HEK293T (cell line): ENCODE measurements around the gene ARHGAP9.
"Not testable (repeated sequence)": the region's sequence is repeated elsewhere in the genome, so short reads cannot be mapped to it uniquely, and the experiment has no call there.

Source experiments
- CTCF ChIA-PET: fragments of 350-600 bp; formaldehyde crosslinking; extraction: SDS; loops from one replicate; lab custom pipeline; 2021; ENCODE audit warnings: antibody characterized with exemption, inconsistent platforms; lab: Yijun Ruan, JAX
- POLR2A ChIA-PET: fragments of 350-600 bp; formaldehyde crosslinking; extraction: SDS; loops from one replicate; lab custom pipeline; 2020; ENCODE audit warnings: antibody characterized with exemption, inconsistent platforms; lab: Yijun Ruan, JAX
- DNase-seq: peaks from one replicate; pipeline ENCODE4 v3.0.0; 2012; ENCODE audit warnings: mixed read lengths; ENCODE audit errors: extremely low spot score
- ARNT ChIP-seq: fragments of 450-650 bp; IDR thresholded peaks from 2 replicates; pipeline ENCODE4 v1.6.1; 2017; ENCODE audit warnings: mild to moderate bottlenecking
- BHLHE40 ChIP-seq: fragments of 450-650 bp; IDR thresholded peaks from 2 replicates; pipeline ENCODE4 v1.6.1; 2016; ENCODE audit warnings: mild to moderate bottlenecking, moderate library complexity, borderline replicate concordance
- CTBP1 ChIP-seq: fragments of 450-650 bp; IDR thresholded peaks from 2 replicates; pipeline ENCODE4 v1.6.1; 2016; ENCODE audit warnings: borderline replicate concordance
- ELF4 ChIP-seq: fragments of 450-650 bp; IDR thresholded peaks from 2 replicates; pipeline ENCODE4 v1.6.1; 2017; ENCODE audit warnings: antibody characterized with exemption
- FOXA1 ChIP-seq: fragments of 450-650 bp; IDR thresholded peaks from 2 replicates; pipeline ENCODE4 v1.6.1; 2016; ENCODE audit warnings: mild to moderate bottlenecking
- FOXK2 ChIP-seq: fragments of 450-650 bp; IDR thresholded peaks from 2 replicates; pipeline ENCODE4 v1.6.1; 2016; ENCODE audit warnings: mild to moderate bottlenecking
- FOXM1 ChIP-seq: fragments of 450-650 bp; IDR thresholded peaks from 2 replicates; pipeline ENCODE4 v1.6.1; 2017; ENCODE audit warnings: mild to moderate bottlenecking, borderline replicate concordance
- HDGF ChIP-seq: fragments of 450-650 bp; IDR thresholded peaks from 2 replicates; pipeline ENCODE4 v1.6.1; 2017; ENCODE audit warnings: antibody characterized with exemption, borderline replicate concordance
- L3MBTL2 ChIP-seq: fragments of 450-650 bp; conservative IDR thresholded peaks from 2 replicates; pipeline ENCODE4 v1.6.1; 2016; ENCODE audit warnings: mild to moderate bottlenecking
- LEF1 ChIP-seq: fragments of 450-650 bp; IDR thresholded peaks from 2 replicates; pipeline ENCODE4 v1.6.1; 2017; ENCODE audit warnings: mild to moderate bottlenecking, borderline replicate concordance
- NFRKB ChIP-seq: fragments of 450-650 bp; IDR thresholded peaks from 2 replicates; pipeline ENCODE4 v1.6.1; 2016; ENCODE audit warnings: mild to moderate bottlenecking, moderate library complexity
- PKNOX1 ChIP-seq: fragments of 450-650 bp; IDR thresholded peaks from 2 replicates; pipeline ENCODE4 v1.6.1; 2016
- SP1 ChIP-seq: fragments of 450-650 bp; IDR thresholded peaks from 2 replicates; pipeline ENCODE4 v1.6.1; 2017
- SUZ12 ChIP-seq: fragments of 450-650 bp; IDR thresholded peaks from 2 replicates; pipeline ENCODE4 v1.6.1; 2016; ENCODE audit warnings: mild to moderate bottlenecking
- TARDBP ChIP-seq: fragments of 450-650 bp; IDR thresholded peaks from 2 replicates; pipeline ENCODE4 v1.6.1; 2016
- ZNF384 ChIP-seq: fragments of 450-650 bp; IDR thresholded peaks from 2 replicates; pipeline ENCODE4 v1.6.1; 2016

ARHGAP9 gene

DNA sequence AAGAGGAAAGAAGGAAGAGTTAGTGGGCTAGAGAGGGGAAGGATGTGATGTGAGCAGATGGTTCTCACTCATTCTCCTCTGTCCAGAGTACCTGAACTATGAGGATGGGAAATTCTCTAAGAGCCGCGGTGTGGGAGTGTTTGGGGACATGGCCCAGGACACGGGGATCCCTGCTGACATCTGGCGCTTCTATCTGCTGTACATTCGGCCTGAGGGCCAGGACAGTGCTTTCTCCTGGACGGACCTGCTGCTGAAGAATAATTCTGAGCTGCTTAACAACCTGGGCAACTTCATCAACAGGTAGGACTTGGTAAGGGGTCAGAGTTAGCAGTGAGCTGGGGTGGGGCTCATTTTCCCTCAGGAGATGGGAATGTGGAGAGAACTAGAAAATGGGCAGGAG lies 33.0 kb upstream of the ARHGAP9 start:
- DNase-seq: no peak
- ChIA-PET POLR2A (interaction anchor here (1.4 to 2.6 kb wide), 2 partner anchors 7 to 10 kb away, joined by 5 to 12 read pairs; partner anchors contain the start of gene DDIT3), CTCF (interaction anchor here (0.6 kb wide), 1 partner anchor 205 kb away, joined by 3 read pairs; no protein-coding TSS in a partner anchor)

GRCh38 chr12:57511588-57512325 lies 32.1 kb upstream of the ARHGAP9 start:
- TF ChIP-seq BHLHE40 (no peak), FOXA1 (no peak), ARNT (no peak), NFRKB (no peak)
- ChIA-PET CTCF (no interaction called here), POLR2A (interaction anchor here (1.4 to 2.6 kb wide), 2 partner anchors 8 to 9 kb away, joined by 5 to 12 read pairs; partner anchors contain the start of gene DDIT3)
- DNase-seq: no peak

More for the DNA sequence above, 33.0 kb upstream of the ARHGAP9 start:
- TF ChIP-seq FOXK2 (no peak), BHLHE40 (no peak), SP1 (no peak), ZNF384 (no peak), FOXM1 (no peak), FOXA1 (no peak), LEF1 (no peak), CTBP1 (no peak), PKNOX1 (no peak), TARDBP (no peak), SUZ12 (no peak)

DNA sequence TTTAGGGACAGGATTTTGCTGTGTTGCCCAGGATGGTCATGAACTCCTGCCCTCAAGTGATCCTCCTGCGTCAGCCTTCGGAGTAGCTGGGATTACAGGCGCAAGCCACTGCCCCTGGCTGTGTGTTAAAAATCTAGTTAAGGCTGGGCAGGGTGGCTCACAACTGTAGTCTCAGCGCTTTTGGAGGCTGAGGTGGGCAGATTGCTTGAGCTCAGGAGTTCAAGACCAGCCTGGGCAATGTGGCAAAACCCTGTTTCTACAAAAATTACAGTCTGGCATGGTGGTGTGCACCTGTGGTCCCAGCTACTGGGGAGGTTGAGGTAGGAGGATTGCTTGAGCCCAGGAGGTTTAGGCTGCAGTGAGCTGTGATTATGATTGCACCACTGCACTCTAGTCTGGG lies 31.5 kb upstream of the ARHGAP9 start:
- CTCF ChIA-PET: no interaction called here
- POLR2A ChIA-PET: interaction anchor here (2.6 kb wide), 1 partner anchor 9 kb away, joined by 12 read pairs; the partner anchor contains the start of gene DDIT3
- no peak for DNase-seq
- TF ChIP-seq FOXM1 (no peak), NFRKB (no peak), SP1 (no peak), ARNT (no peak), BHLHE40 (no peak), FOXK2 (no peak), PKNOX1 (no peak), ZNF384 (no peak), TARDBP (no peak), L3MBTL2 (no peak), SUZ12 (no peak), HDGF (no peak), FOXA1 (no peak), ELF4 (no peak)

- CTCF ChIA-PET, DNase-seq, POLR2A ChIA-PET: not testable (repeated sequence)
Observed at GRCh38 chr12:57507796-57508195, 28.1 kb upstream of the ARHGAP9 start.

GRCh38 chr12:57506541-57506940 lies 26.9 kb upstream of the ARHGAP9 start:
- POLR2A ChIA-PET: interaction anchor here (1.2 kb wide), 1 partner anchor 8 kb away, joined by 3 read pairs; no protein-coding TSS in a partner anchor
- DNase-seq, CTCF ChIA-PET: not testable (repeated sequence)

DNA sequence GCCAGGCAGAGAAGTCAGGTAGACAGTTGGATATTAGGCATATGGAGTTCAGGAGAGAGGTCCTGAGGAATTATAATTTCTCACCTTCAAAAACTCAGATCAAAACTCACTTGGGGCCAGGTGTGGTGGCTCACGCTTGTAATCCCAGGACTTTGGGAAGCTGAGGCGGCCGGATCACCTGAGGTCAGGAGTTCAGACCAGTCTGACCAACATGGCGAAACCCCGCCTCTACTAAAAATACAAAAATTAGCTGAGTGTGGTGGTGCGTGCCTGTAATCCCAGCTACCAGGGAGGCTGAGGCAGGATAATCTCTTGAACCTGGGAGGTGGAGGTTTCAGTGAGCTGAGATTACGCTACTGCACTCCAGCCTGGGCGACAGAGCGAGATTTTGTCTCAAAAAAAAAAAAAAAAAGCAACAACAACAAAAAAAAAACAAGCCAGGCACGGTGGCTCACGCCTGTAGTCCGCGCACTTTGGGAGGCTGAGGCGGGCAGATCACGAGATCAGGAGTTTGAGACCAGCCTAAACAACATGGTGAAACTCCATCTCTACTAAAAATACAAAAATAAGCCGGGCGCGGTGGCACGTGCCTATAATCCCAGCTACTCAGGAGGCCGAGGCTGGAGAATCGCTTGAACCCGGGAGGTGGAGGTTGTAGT lies 22.8 kb upstream of the ARHGAP9 start:
- ChIA-PET POLR2A (interaction anchor here (0.8 to 4.5 kb wide), 3 partner anchors 10 to 17 kb away, joined by 4 to 20 read pairs (median 5); partner anchors contain the start of gene DDIT3), CTCF (interaction anchor here (0.6 to 0.8 kb wide), 3 partner anchors 18 to 115 kb away, joined by 3 read pairs; partner anchors contain the start of gene DDIT3)
- not testable (repeated sequence) for DNase-seq

- ChIA-PET CTCF (no interaction called here), POLR2A (interaction anchor here (0.6 to 1.4 kb wide), 2 partner anchors 10 to 34 kb away, joined by 3 read pairs; no protein-coding TSS in a partner anchor)
- no peak for DNase-seq
Observed at GRCh38 chr12:57500213-57500612, 20.5 kb upstream of the ARHGAP9 start.

More at GRCh38 chr12:57500213-57500612, 20.5 kb upstream of the ARHGAP9 start:
- TF ChIP-seq FOXA1: no peak
- TF ChIP-seq L3MBTL2: no peak
- TF ChIP-seq PKNOX1: no peak
- no peak for TF ChIP-seq ARNT
- no peak for TF ChIP-seq SUZ12
- TF ChIP-seq TARDBP: no peak
- TF ChIP-seq FOXM1: no peak
- TF ChIP-seq LEF1: no peak
- no peak for TF ChIP-seq ZNF384
- no peak for TF ChIP-seq ELF4
